Measurements from ENCODE around the gene ERC2. TPM values are rescaled to one million over a fixed set of nuclear protein-coding genes. Genes with fewer than 3 reads are reported as not detected.

ERC2 gene
- polyA plus RNA-seq, 3 donors: 2.6 to 4.0 (median 3.7) TPM

- no peak for DNase-seq
These were observed 910.7 kb downstream of the ERC2 start for GRCh38 chr3:55557549-55557948.

GRCh38 chr3:55556619-55557537, 911.4 kb downstream of the ERC2 start:
- no peak for DNase-seq

GRCh38 chr3:55555873-55556618, 912.2 kb downstream of the ERC2 start:
- no peak for DNase-seq

- no peak for DNase-seq
These were observed 913.4 kb downstream of the ERC2 start for GRCh38 chr3:55554634-55555425.

- no peak for DNase-seq
These were observed 916.6 kb downstream of the ERC2 start for GRCh38 chr3:55551644-55552043.

- DNase-seq: no peak
These were observed 919.1 kb downstream of the ERC2 start for GRCh38 chr3:55549177-55549576.

GRCh38 chr3:55546866-55547669, 921.2 kb downstream of the ERC2 start:
- no peak for DNase-seq

- no peak for DNase-seq
These were observed 922.3 kb downstream of the ERC2 start for GRCh38 chr3:55545995-55546394.

GRCh38 chr3:55544219-55544618, 924.0 kb downstream of the ERC2 start:
- DNase-seq: no peak

GRCh38 chr3:55543181-55543614, 925.1 kb downstream of the ERC2 start:
- DNase-seq: peak; percentile 70

- no peak for DNase-seq
These were observed 926.8 kb downstream of the ERC2 start for GRCh38 chr3:55541456-55541855.

GRCh38 chr3:55541016-55541415, 927.3 kb downstream of the ERC2 start:
- DNase-seq: no peak

GRCh38 chr3:55540579-55540978, 927.7 kb downstream of the ERC2 start:
- DNase-seq: no peak

GRCh38 chr3:55538158-55538557, 930.1 kb downstream of the ERC2 start:
- no peak for DNase-seq

GRCh38 chr3:55537563-55537962, 930.7 kb downstream of the ERC2 start:
- DNase-seq: no peak

GRCh38 chr3:55537129-55537528, 931.1 kb downstream of the ERC2 start:
- DNase-seq: no peak

GRCh38 chr3:55534876-55535275, 933.4 kb downstream of the ERC2 start:
- DNase-seq: no peak

- DNase-seq: no peak
These were observed 935.5 kb downstream of the ERC2 start for GRCh38 chr3:55532806-55533205.

- DNase-seq: no peak
These were observed 936.9 kb downstream of the ERC2 start for GRCh38 chr3:55531321-55531720.

- no peak for DNase-seq
These were observed 940.9 kb downstream of the ERC2 start for GRCh38 chr3:55527361-55527760.

- no peak for DNase-seq
These were observed 941.8 kb downstream of the ERC2 start for GRCh38 chr3:55526332-55527030.

All from renal pelvis (tissue), 4 donors.